Measurements from ENCODE around the gene LIPM.

LIPM gene

DNA sequence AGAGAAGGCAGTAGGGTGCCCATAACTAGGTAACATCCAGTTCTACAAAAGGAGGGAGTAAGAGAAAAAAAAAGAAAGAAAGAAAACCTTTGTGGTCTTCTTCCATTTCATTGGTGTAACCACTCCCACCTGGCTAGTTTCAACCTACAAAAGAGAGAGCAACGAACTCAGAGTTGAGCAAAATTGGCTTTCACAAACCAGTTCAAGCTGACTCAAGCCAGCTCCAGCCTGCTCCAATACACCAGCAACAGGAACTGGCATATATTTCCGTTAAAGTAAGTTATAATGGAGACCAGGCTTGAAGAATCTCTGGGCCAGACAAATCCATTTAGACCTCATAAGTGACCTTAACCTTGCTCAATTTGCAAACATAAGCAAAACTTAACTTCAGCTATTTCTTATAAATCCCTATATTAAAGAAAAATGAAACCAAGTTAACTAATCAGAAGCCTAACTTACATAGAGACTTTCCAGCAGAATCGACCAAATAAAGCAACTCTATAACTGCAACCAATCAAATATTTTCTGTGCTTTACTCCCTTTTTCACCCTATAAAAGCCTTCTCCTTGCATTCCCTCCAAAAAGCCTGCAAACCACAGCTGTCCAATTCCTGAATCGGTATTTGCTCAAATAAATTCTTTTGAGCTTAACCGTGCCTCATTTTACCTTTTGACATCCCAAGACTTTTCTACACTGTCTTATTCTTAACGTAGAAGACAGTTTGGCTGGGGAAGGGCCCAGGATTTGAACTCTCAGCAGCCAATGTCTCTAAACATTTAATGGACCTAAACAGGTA, 39.0 kb downstream of the LIPM start:
- no peak overlapping the region for H3K4me3 Mint-ChIP-seq
- no peak for DNase-seq
- no peaks in the 10 kb centered on the region for H3K4me1 Mint-ChIP-seq
- TF ChIP-seq, protein P1, sequence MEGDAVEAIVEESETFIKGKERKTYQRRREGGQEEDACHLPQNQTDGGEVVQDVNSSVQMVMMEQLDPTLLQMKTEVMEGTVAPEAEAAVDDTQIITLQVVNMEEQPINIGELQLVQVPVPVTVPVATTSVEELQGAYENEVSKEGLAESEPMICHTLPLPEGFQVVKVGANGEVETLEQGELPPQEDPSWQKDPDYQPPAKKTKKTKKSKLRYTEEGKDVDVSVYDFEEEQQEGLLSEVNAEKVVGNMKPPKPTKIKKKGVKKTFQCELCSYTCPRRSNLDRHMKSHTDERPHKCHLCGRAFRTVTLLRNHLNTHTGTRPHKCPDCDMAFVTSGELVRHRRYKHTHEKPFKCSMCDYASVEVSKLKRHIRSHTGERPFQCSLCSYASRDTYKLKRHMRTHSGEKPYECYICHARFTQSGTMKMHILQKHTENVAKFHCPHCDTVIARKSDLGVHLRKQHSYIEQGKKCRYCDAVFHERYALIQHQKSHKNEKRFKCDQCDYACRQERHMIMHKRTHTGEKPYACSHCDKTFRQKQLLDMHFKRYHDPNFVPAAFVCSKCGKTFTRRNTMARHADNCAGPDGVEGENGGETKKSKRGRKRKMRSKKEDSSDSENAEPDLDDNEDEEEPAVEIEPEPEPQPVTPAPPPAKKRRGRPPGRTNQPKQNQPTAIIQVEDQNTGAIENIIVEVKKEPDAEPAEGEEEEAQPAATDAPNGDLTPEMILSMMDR (IDR thresholded peaks at IDR 0.05) = no peak
- H3K9me3 Mint-ChIP-seq = no peaks in the 10 kb centered on the region
- H3K27me3 Mint-ChIP-seq (ENCODE audit: low read depth, poor library complexity) = peaks cover 11% of the 10 kb centered on the region
- H3K36me3 Mint-ChIP-seq (ENCODE audit: low read depth) = no peaks in the 10 kb centered on the region
- no peak overlapping the region for H3K27ac Mint-ChIP-seq

DNA sequence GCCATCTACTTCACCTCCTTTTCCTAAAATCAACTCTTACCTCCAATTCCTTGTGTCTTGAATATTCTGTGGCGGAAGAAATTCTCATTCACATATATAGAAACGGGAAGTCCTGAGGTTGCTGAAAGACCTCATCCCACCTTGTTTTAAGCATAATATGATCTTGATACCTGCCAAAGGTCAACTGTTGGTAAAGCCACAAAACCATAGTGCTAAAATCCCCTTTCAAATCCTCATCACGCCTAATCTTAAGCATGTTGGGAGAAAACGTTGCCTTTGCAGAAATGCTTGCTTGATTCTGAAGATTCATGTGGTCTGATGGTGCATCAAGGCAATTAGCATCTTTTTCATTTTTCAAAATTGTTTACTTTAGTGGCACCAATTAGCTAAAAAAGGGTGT, 40.6 kb downstream of the LIPM start:
- peaks cover 11% of the 10 kb centered on the region for H3K27me3 Mint-ChIP-seq (ENCODE audit: low read depth, poor library complexity)
- DNase-seq = no peak
- no peak overlapping the region for H3K27ac Mint-ChIP-seq
- no peaks in the 10 kb centered on the region for H3K4me1 Mint-ChIP-seq
- TF ChIP-seq, protein P1 (IDR thresholded peaks at IDR 0.05) = no peak
- H3K36me3 Mint-ChIP-seq (ENCODE audit: low read depth) = no peaks in the 10 kb centered on the region
- H3K9me3 Mint-ChIP-seq = no peaks in the 10 kb centered on the region
- no peak overlapping the region for H3K4me3 Mint-ChIP-seq

DNA sequence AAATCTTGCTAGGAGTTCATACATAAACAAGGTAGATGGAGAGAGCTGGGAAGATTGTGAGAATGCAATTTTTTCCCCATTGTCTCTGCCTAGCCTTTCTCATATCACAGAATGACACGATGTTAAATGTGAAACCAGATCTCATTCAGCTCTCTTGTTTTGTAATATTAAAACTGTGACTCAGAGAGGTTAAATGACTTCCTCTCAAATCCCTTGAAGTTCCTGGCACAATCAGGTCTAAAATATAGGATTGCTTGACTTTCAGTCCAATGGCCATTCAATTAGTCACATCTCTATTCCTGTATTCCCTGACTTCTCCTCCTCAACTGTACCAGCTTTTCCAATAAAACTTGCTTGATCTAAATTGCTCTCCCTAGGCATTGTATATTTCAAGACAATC, 46.0 kb downstream of the LIPM start:
- Mint-ChIP-seq H3K36me3 (ENCODE audit: low read depth) (no peaks in the 10 kb centered on the region), H3K27ac (no peak overlapping the region), H3K4me1 (peaks cover 5% of the 10 kb centered on the region)

DNA sequence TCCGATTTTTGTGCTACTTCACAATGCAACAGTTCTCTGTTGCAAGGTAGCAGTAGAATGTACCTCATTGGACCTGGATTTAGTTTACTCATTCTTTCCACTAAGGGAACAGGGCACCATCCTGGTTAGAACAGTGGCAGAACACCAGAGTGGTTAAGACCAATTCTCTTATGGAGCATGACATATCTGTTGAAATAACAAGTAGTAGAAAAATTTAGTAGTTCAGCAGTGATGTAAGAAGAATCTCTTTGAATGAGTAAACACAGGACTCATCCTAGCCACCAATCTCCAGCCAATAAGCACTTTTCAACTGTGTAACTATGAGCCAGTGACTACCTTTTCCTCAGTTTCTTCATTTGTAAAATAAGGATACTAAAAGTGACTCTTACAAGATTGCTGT, 46.7 kb downstream of the LIPM start:
- H3K4me1 Mint-ChIP-seq = peaks cover 5% of the 10 kb centered on the region
- no peaks in the 10 kb centered on the region for H3K9me3 Mint-ChIP-seq
- TF ChIP-seq, protein P1 (IDR thresholded peaks at IDR 0.05) = no peak
- no peak for DNase-seq
- H3K27me3 Mint-ChIP-seq (ENCODE audit: low read depth, poor library complexity) = peaks cover 4% of the 10 kb centered on the region
- no peaks in the 10 kb centered on the region for H3K36me3 Mint-ChIP-seq (ENCODE audit: low read depth)
- H3K27ac Mint-ChIP-seq = no peak overlapping the region
- H3K4me3 Mint-ChIP-seq = no peak overlapping the region

More for the DNA sequence above, 46.0 kb downstream of the LIPM start:
- Mint-ChIP-seq H3K4me3 (no peak overlapping the region), H3K9me3 (no peaks in the 10 kb centered on the region), H3K27me3 (ENCODE audit: low read depth, poor library complexity) (peaks cover 10% of the 10 kb centered on the region)
- DNase-seq = no peak
- TF ChIP-seq, protein P1 (IDR thresholded peaks at IDR 0.05) = no peak

DNA sequence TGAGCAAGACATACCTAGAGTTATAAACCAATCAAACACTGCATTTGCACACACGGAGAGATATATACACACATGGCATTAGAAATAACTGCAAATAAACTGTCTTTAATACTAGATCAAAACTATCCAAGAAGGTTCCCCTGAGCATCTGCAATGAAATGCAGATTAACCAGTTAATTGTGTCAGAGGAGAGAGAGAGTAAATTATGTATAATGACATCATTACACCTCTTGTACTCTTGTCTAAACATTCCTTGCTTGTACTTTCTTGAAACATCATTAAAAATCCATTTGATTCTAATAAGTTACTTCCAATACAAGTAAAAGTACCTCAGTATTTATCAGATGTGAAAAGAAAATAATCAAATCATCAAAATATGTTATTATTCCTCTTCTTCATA, 48.2 kb downstream of the LIPM start:
- DNase-seq = no peak
- Mint-ChIP-seq H3K4me1 (peaks cover 5% of the 10 kb centered on the region), H3K27ac (no peak overlapping the region), H3K4me3 (no peak overlapping the region), H3K27me3 (ENCODE audit: low read depth, poor library complexity) (peaks cover 6% of the 10 kb centered on the region), H3K36me3 (ENCODE audit: low read depth) (no peaks in the 10 kb centered on the region), H3K9me3 (no peaks in the 10 kb centered on the region)
- TF ChIP-seq, protein P1 (IDR thresholded peaks at IDR 0.05) = no peak

DNA sequence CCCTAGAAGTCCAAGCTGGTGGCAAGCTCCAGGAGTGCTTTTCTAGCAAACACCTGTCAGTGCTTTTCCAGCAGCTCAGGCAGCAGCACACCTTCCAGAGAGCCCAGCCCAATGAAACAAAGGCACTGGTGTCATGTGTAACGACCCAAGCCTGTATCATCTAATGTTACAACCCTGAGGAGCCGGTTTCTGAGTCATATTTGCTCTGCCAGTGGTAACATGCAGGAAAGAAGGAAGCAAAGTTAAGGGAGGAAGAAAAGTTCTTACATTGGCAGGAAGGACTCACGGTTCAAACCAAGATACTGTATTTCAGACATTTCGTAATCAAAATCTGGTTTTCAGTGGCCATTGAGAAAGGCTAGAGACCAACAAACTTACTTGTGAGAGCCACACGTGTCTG, 49.2 kb downstream of the LIPM start, which contains the start of gene ANKRD22:
TSS of gene ANKRD22 (minus strand) at position 139 of the 400 bp plus-strand sequence. CDS start 237 bp downstream, outside the sequence.
- Mint-ChIP-seq H3K36me3 (ENCODE audit: low read depth) (no peaks in the 10 kb centered on the region), H3K4me1 (peaks cover 5% of the 10 kb centered on the region), H3K27ac (no peak within 1 kb of the TSS), H3K27me3 (ENCODE audit: low read depth, poor library complexity) (peaks cover 6% of the 10 kb centered on the region), H3K4me3 (no peak within 1 kb of the TSS), H3K9me3 (no peaks in the 10 kb centered on the region)
- TF ChIP-seq, protein P1 (IDR thresholded peaks at IDR 0.05) = no peak
- no peak for DNase-seq

Measured in nephron progenitor cell (in vitro differentiated cells).